Mucosa of rectum (tissue), 2 donors: ENCODE data around the gene SLC6A13.
"Not testable (repeated sequence)": the region's sequence is repeated elsewhere in the genome, so short reads cannot be mapped to it uniquely, and the experiment has no call there.

Experiments
- H3K27ac ChIP-seq, 2 donors: one replicate each; pipeline ENCODE4 v1.7.0; 2013; ENCODE audit warnings: inconsistent platforms in 2 of 2, low read depth in 2 of 2, low read length in 2 of 2
- H3K27me3 ChIP-seq, 2 donors: one replicate each; pipeline ENCODE4 v1.7.0; 2013; ENCODE audit warnings: low read length in 2 of 2; ENCODE audit not compliant: control insufficient read depth in 2 of 2, insufficient read depth in 2 of 2
- H3K36me3 ChIP-seq, 2 donors: one replicate each; pipeline ENCODE4 v1.7.0; 2013; ENCODE audit warnings: low read length in 2 of 2; ENCODE audit not compliant: control insufficient read depth in 2 of 2, insufficient read depth in 2 of 2
- H3K4me1 ChIP-seq, 2 donors: one replicate each; pipeline ENCODE4 v1.7.0; 2013; ENCODE audit warnings: low read length in 2 of 2, mild to moderate bottlenecking in 1 of 2; ENCODE audit not compliant: control insufficient read depth in 2 of 2, insufficient read depth in 2 of 2
- H3K4me3 ChIP-seq, 2 donors: one replicate each; pipeline ENCODE4 v1.7.0; 2013; ENCODE audit warnings: low read length in 2 of 2
- H3K9ac ChIP-seq, 2 donors: one replicate each; pipeline ENCODE4 v1.7.0; 2013; ENCODE audit warnings: low read length in 2 of 2, low read depth in 1 of 2, mild to moderate bottlenecking in 1 of 2
- H3K9me3 ChIP-seq, 2 donors: one replicate each; pipeline ENCODE4 v1.7.0; 2013; ENCODE audit warnings: low read length in 2 of 2; ENCODE audit not compliant: control insufficient read depth in 2 of 2
- donor health status: healthy.
- donor health status: Normal muscosa, but diverticular disease.

The SLC6A13 gene

GRCh38 chr12:262817-263216 is at the start of gene SLC6A13:
Gene SLC6A13 (minus strand): TSS chr12:262836. CDS start chr12:260052, 2,784 bp downstream.
- Histone ChIP-seq H3K9me3 (no peaks in the 10 kb centered on the region), H3K36me3 (no peaks in the 10 kb centered on the region), H3K4me3 (no peak within 1 kb of the TSS), H3K27me3 (peaks cover 3 to 14% of the 10 kb centered on the region in 2 donors), H3K9ac (no peak within 1 kb of the TSS), H3K4me1 (no peaks in the 10 kb centered on the region), H3K27ac (no peak within 1 kb of the TSS)

GRCh38 chr12:308511-308910 is 45.9 kb upstream of the SLC6A13 start:
- H3K36me3 ChIP-seq: peaks cover 80 to 84% of the 10 kb centered on the region in 2 donors
- H3K4me1 ChIP-seq: no peaks in the 10 kb centered on the region
- H3K9me3 ChIP-seq: no peaks in the 10 kb centered on the region
- no peak overlapping the region for H3K9ac ChIP-seq
- H3K27me3 ChIP-seq: no peaks in the 10 kb centered on the region
- no peak overlapping the region for H3K27ac ChIP-seq
- H3K4me3 ChIP-seq: no peak overlapping the region

GRCh38 chr12:307406-307805 is 44.8 kb upstream of the SLC6A13 start:
- H3K27ac ChIP-seq: no peak overlapping the region
- no peaks in the 10 kb centered on the region for H3K27me3 ChIP-seq
- H3K9ac ChIP-seq: no peak overlapping the region
- no peak overlapping the region for H3K4me3 ChIP-seq
- H3K36me3 ChIP-seq: peaks cover 78% of the 10 kb centered on the region in 2 donors
- H3K4me1 ChIP-seq: no peaks in the 10 kb centered on the region
- no peaks in the 10 kb centered on the region for H3K9me3 ChIP-seq

- Histone ChIP-seq H3K4me3 (no peak overlapping the region), H3K4me1 (no peaks in the 10 kb centered on the region), H3K36me3 (peaks cover 54 to 61% of the 10 kb centered on the region in 2 donors), H3K27me3 (no peaks in the 10 kb centered on the region), H3K9me3 (no peaks in the 10 kb centered on the region), H3K27ac (no peak overlapping the region), H3K9ac (no peak overlapping the region)
Measured at GRCh38 chr12:304805-305204, 42.2 kb upstream of the SLC6A13 start.

- not testable (repeated sequence) for H3K27me3 ChIP-seq, H3K4me1 ChIP-seq, H3K9me3 ChIP-seq, H3K27ac ChIP-seq, H3K9ac ChIP-seq, H3K4me3 ChIP-seq
- H3K36me3 ChIP-seq: peaks cover 35 to 48% of the 10 kb centered on the region in 2 donors
Measured at GRCh38 chr12:302766-303165, 40.1 kb upstream of the SLC6A13 start.

- H3K36me3 ChIP-seq: peaks cover 31 to 43% of the 10 kb centered on the region in 2 donors
- H3K27ac ChIP-seq, H3K4me3 ChIP-seq, H3K4me1 ChIP-seq, H3K9me3 ChIP-seq, H3K27me3 ChIP-seq, H3K9ac ChIP-seq: not testable (repeated sequence)
Measured at GRCh38 chr12:300166-300565, 37.5 kb upstream of the SLC6A13 start.

- H3K27ac ChIP-seq, H3K4me3 ChIP-seq, H3K9me3 ChIP-seq, H3K4me1 ChIP-seq, H3K27me3 ChIP-seq, H3K9ac ChIP-seq: not testable (repeated sequence)
- H3K36me3 ChIP-seq: peaks cover 33 to 43% of the 10 kb centered on the region in 2 donors
Measured at GRCh38 chr12:299511-299910, 36.9 kb upstream of the SLC6A13 start.

- not testable (repeated sequence) for H3K9ac ChIP-seq, H3K9me3 ChIP-seq, H3K27ac ChIP-seq, H3K27me3 ChIP-seq, H3K4me1 ChIP-seq, H3K4me3 ChIP-seq
- H3K36me3 ChIP-seq: peaks cover 27 to 38% of the 10 kb centered on the region in 2 donors
Measured at GRCh38 chr12:298059-298458, 35.4 kb upstream of the SLC6A13 start.

GRCh38 chr12:295132-295531 is 32.5 kb upstream of the SLC6A13 start:
- Histone ChIP-seq H3K36me3 (peaks cover 42 to 49% of the 10 kb centered on the region in 2 donors), H3K27ac (no peak overlapping the region), H3K4me1 (no peaks in the 10 kb centered on the region), H3K4me3 (no peak overlapping the region), H3K9ac (no peak overlapping the region), H3K9me3 (no peaks in the 10 kb centered on the region), H3K27me3 (no peaks in the 10 kb centered on the region)

GRCh38 chr12:293199-293598 is 30.6 kb upstream of the SLC6A13 start:
- Histone ChIP-seq H3K4me3 (no peak overlapping the region), H3K36me3 (peaks cover 42 to 51% of the 10 kb centered on the region in 2 donors), H3K27me3 (no peaks in the 10 kb centered on the region)

GRCh38 chr12:292186-292585 is 29.6 kb upstream of the SLC6A13 start:
- H3K9me3 ChIP-seq: no peaks in the 10 kb centered on the region
- peaks cover 47 to 51% of the 10 kb centered on the region in 2 donors for H3K36me3 ChIP-seq

More at GRCh38 chr12:293199-293598, 30.6 kb upstream of the SLC6A13 start:
- Histone ChIP-seq H3K27ac (no peak overlapping the region), H3K4me1 (no peaks in the 10 kb centered on the region), H3K9me3 (no peaks in the 10 kb centered on the region), H3K9ac (no peak overlapping the region)

More at GRCh38 chr12:292186-292585, 29.6 kb upstream of the SLC6A13 start:
- H3K4me3 ChIP-seq: no peak overlapping the region
- no peaks in the 10 kb centered on the region for H3K27me3 ChIP-seq
- no peak overlapping the region for H3K9ac ChIP-seq
- H3K4me1 ChIP-seq: no peaks in the 10 kb centered on the region
- H3K27ac ChIP-seq: no peak overlapping the region
